ENCODE measurements around the gene HGFAC. TPM values are rescaled to one million over a fixed set of nuclear protein-coding genes. Genes with fewer than 3 reads are reported as not detected.

Gene HGFAC
- polyA plus RNA-seq, 1 donor from 2014 or later = 16.2 TPM

GRCh38 chr4:3444351-3445110 is 2.8 kb downstream of the HGFAC start:
- H3K4me2 ChIP-seq (ENCODE audit: low read length) = no peak overlapping the region
- no peaks in the 10 kb centered on the region for H3K79me2 ChIP-seq (replicated peaks; ENCODE audit: insufficient read depth, low read length)
- TF ChIP-seq POLR2AphosphoS5 (IDR thresholded peaks at IDR 0.05) (no peak), SMC3 (conservative IDR thresholded peaks at IDR 0.05; ENCODE audit: poor library complexity) (no peak), RAD21 (conservative IDR thresholded peaks at IDR 0.05) (no peak), EP300 (conservative IDR thresholded peaks at IDR 0.05; ENCODE audit: poor library complexity, severe bottlenecking) (no peak)
- TF ChIP-seq, protein P1, sequence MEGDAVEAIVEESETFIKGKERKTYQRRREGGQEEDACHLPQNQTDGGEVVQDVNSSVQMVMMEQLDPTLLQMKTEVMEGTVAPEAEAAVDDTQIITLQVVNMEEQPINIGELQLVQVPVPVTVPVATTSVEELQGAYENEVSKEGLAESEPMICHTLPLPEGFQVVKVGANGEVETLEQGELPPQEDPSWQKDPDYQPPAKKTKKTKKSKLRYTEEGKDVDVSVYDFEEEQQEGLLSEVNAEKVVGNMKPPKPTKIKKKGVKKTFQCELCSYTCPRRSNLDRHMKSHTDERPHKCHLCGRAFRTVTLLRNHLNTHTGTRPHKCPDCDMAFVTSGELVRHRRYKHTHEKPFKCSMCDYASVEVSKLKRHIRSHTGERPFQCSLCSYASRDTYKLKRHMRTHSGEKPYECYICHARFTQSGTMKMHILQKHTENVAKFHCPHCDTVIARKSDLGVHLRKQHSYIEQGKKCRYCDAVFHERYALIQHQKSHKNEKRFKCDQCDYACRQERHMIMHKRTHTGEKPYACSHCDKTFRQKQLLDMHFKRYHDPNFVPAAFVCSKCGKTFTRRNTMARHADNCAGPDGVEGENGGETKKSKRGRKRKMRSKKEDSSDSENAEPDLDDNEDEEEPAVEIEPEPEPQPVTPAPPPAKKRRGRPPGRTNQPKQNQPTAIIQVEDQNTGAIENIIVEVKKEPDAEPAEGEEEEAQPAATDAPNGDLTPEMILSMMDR (IDR thresholded peaks at IDR 0.05; ENCODE audit: poor library complexity, severe bottlenecking) = no peak
- H3K4me3 ChIP-seq (ENCODE audit: low read length) = no peak overlapping the region
- no peaks in the 10 kb centered on the region for H4K20me1 ChIP-seq (ENCODE audit: insufficient read depth)
- H2AFZ ChIP-seq (ENCODE audit: low read depth, low read length) = no peak overlapping the region
- H3K9ac ChIP-seq (ENCODE audit: low read length) = no peak overlapping the region
- H3K9me3 ChIP-seq (ENCODE audit: low read length) = no peaks in the 10 kb centered on the region
- no peak overlapping the region for H3K27ac ChIP-seq (ENCODE audit: low read length)
- no peaks in the 10 kb centered on the region for H3K36me3 ChIP-seq (ENCODE audit: insufficient read depth, low read length)
- no peaks in the 10 kb centered on the region for H3F3A ChIP-seq (ENCODE audit: insufficient read depth, low read length, poor library complexity, severe bottlenecking)
- no peaks in the 10 kb centered on the region for H3K27me3 ChIP-seq (ENCODE audit: insufficient read depth, low read depth, low read length)
- no peaks in the 10 kb centered on the region for H3K9me2 ChIP-seq (ENCODE audit: insufficient read depth, low read length)

GRCh38 chr4:3445111-3445820 is 3.5 kb downstream of the HGFAC start:
- no peak overlapping the region for H3K27ac ChIP-seq (ENCODE audit: low read length)

More at GRCh38 chr4:3445111-3445820, 3.5 kb downstream of the HGFAC start:
- Histone ChIP-seq H4K20me1 (ENCODE audit: insufficient read depth) (no peaks in the 10 kb centered on the region), H3K9ac (ENCODE audit: low read length) (no peak overlapping the region), H3K27me3 (ENCODE audit: insufficient read depth, low read depth, low read length) (no peaks in the 10 kb centered on the region), H2AFZ (ENCODE audit: low read depth, low read length) (no peak overlapping the region), H3K9me3 (ENCODE audit: low read length) (no peaks in the 10 kb centered on the region), H3F3A (ENCODE audit: insufficient read depth, low read length, poor library complexity, severe bottlenecking) (no peaks in the 10 kb centered on the region), H3K79me2 (replicated peaks; ENCODE audit: insufficient read depth, low read length) (no peaks in the 10 kb centered on the region), H3K36me3 (ENCODE audit: insufficient read depth, low read length) (no peaks in the 10 kb centered on the region), H3K4me2 (ENCODE audit: low read length) (no peak overlapping the region), H3K4me3 (ENCODE audit: low read length) (no peak overlapping the region), H3K9me2 (ENCODE audit: insufficient read depth, low read length) (no peaks in the 10 kb centered on the region)
- TF ChIP-seq RAD21 (conservative IDR thresholded peaks at IDR 0.05) (no peak), POLR2AphosphoS5 (IDR thresholded peaks at IDR 0.05) (no peak), EP300 (conservative IDR thresholded peaks at IDR 0.05; ENCODE audit: poor library complexity, severe bottlenecking) (no peak), EZH2 (IDR thresholded peaks at IDR 0.05; ENCODE audit: borderline replicate concordance, insufficient read depth, low read length, poor library complexity, severe bottlenecking) (no peak), MXI1 (conservative IDR thresholded peaks at IDR 0.05; ENCODE audit: poor library complexity, severe bottlenecking) (no peak), SMC3 (conservative IDR thresholded peaks at IDR 0.05; ENCODE audit: poor library complexity) (no peak)
- TF ChIP-seq, protein P1 (IDR thresholded peaks at IDR 0.05; ENCODE audit: poor library complexity, severe bottlenecking) = no peak
- TF ChIP-seq, protein P2, sequence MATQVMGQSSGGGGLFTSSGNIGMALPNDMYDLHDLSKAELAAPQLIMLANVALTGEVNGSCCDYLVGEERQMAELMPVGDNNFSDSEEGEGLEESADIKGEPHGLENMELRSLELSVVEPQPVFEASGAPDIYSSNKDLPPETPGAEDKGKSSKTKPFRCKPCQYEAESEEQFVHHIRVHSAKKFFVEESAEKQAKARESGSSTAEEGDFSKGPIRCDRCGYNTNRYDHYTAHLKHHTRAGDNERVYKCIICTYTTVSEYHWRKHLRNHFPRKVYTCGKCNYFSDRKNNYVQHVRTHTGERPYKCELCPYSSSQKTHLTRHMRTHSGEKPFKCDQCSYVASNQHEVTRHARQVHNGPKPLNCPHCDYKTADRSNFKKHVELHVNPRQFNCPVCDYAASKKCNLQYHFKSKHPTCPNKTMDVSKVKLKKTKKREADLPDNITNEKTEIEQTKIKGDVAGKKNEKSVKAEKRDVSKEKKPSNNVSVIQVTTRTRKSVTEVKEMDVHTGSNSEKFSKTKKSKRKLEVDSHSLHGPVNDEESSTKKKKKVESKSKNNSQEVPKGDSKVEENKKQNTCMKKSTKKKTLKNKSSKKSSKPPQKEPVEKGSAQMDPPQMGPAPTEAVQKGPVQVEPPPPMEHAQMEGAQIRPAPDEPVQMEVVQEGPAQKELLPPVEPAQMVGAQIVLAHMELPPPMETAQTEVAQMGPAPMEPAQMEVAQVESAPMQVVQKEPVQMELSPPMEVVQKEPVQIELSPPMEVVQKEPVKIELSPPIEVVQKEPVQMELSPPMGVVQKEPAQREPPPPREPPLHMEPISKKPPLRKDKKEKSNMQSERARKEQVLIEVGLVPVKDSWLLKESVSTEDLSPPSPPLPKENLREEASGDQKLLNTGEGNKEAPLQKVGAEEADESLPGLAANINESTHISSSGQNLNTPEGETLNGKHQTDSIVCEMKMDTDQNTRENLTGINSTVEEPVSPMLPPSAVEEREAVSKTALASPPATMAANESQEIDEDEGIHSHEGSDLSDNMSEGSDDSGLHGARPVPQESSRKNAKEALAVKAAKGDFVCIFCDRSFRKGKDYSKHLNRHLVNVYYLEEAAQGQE (IDR thresholded peaks at IDR 0.05; ENCODE audit: borderline replicate concordance) = no peak

Measured in neural cell (in vitro differentiated cells).